K562 (cell line): Measurements from ENCODE around the gene COL15A1. TPM values are rescaled to one million over a fixed set of nuclear protein-coding genes. Genes with fewer than 3 reads are reported as not detected.

Experiments
- ATAC-seq: fragments of 200-7000 bp; cut with Tn5 transposase; 3 replicates; pipeline ENCODE4 v1.9.1; 2020; ENCODE audit warnings: moderate library complexity
- BruUV-seq: library from RNA; stranded (reverse); fragments of 400-500 nt; replicated peaks from 2 replicates; lab custom pipeline; 2021; lab: Mats Ljungman, UMichigan
- CTCF ChIA-PET: fragments of 300-600 bp; formaldehyde crosslinking; extraction: SDS; loops from one replicate; lab custom pipeline; 2021; ENCODE audit warnings: low intra/inter-chr PET ratio; lab: Yijun Ruan, JAX
- POLR2A ChIA-PET: fragments of 300-600, 350-650 bp; sonication (Branson Sonifier 250); formaldehyde crosslinking; extraction: SDS; loops from one replicate; lab custom pipeline; 2021; ENCODE audit warnings: antibody characterized with exemption, inconsistent platforms; lab: Yijun Ruan, JAX
- DNase-seq, 4 experiments: peaks; one replicate each; pipeline versions ENCODE4 v3.0.0 to v3.0.0-alpha.2; 2011 to 2018; ENCODE audit warnings: low spot score in 3 of 4, mixed read lengths in 3 of 4; ENCODE audit errors: extremely low read depth in 1 of 4
- FAIRE-seq: peaks from 2 replicates; lab custom pipeline; 2011; peaks lifted over from hg19 to GRCh38; lab: Jason Lieb, UNC
- H2AFZ ChIP-seq: 2 replicates; pipeline ENCODE4 v1.6.0; 2011; ENCODE audit warnings: low read depth, low read length, control low read depth, inconsistent platforms
- H3K27ac ChIP-seq: fragments of 200-600 bp; 3 replicates; pipeline ENCODE4 v1.8.0; 2011; ENCODE audit warnings: low read depth, mild to moderate bottlenecking, control low read depth, inconsistent platforms, low read length, moderate library complexity, mixed read lengths; ENCODE audit errors: extremely low read depth
- H3K27me3 ChIP-seq, 2 experiments: fragments of 300-600 bp in 1 of 2; 2 replicates in 1 of 2; 3 replicates in 1 of 2; pipeline versions ENCODE4 v1.6.0 to v1.8.0; 2011; ENCODE audit warnings: inconsistent platforms in 2 of 2, low read length in 2 of 2, mild to moderate bottlenecking in 1 of 2, mixed read lengths in 1 of 2, moderate library complexity in 1 of 2; ENCODE audit not compliant: control insufficient read depth in 2 of 2, insufficient read depth in 2 of 2
- H3K36me3 ChIP-seq: fragments of 300-600 bp; 3 replicates; pipeline ENCODE4 v1.8.0; 2011; ENCODE audit warnings: mild to moderate bottlenecking, low read length, inconsistent platforms; ENCODE audit not compliant: control insufficient read depth, insufficient read depth
- H3K4me1 ChIP-seq, 2 experiments: fragments of 200-600 bp in 1 of 2; replicated peaks in 1 of 2; 2 replicates in 1 of 2; 3 replicates in 1 of 2; pipeline versions ENCODE4 v1.5.1 to v1.8.0; 2011; ENCODE audit warnings: inconsistent platforms in 2 of 2, low read length in 2 of 2, mild to moderate bottlenecking in 1 of 2, mixed read lengths in 1 of 2, moderate library complexity in 1 of 2; ENCODE audit not compliant: control insufficient read depth in 2 of 2, insufficient read depth in 2 of 2
- H3K4me2 ChIP-seq: 2 replicates; pipeline ENCODE4 v1.6.1; 2011; ENCODE audit warnings: low read length, control low read depth, inconsistent platforms, mixed read lengths; ENCODE audit not compliant: insufficient read depth
- H3K4me3 ChIP-seq: fragments of 200-600 bp; sonication (generic), shearing (Covaris generic); 2 replicates; pipeline ENCODE4 v1.5.1; 2016; ENCODE audit warnings: control low read depth, inconsistent platforms
- H3K79me2 ChIP-seq: fragments of 200-600 bp; 3 replicates; pipeline ENCODE4 v1.8.0; 2011; ENCODE audit warnings: low read length, inconsistent platforms; ENCODE audit not compliant: control insufficient read depth, insufficient read depth
- H3K9ac ChIP-seq, 2 experiments: 2 replicates each; pipeline versions ENCODE4 v1.6.0 to v1.6.1; 2011; ENCODE audit warnings: low read depth in 2 of 2, low read length in 2 of 2, control low read depth in 1 of 2, inconsistent platforms in 1 of 2, mild to moderate bottlenecking in 1 of 2, mixed read lengths in 1 of 2; ENCODE audit not compliant: insufficient read depth in 1 of 2
- H3K9me1 ChIP-seq: one replicate; pipeline ENCODE4 v1.6.0; 2011; ENCODE audit warnings: inconsistent platforms, mild to moderate bottlenecking, low read length, moderate library complexity; ENCODE audit not compliant: control insufficient read depth, insufficient read depth
- H3K9me3 ChIP-seq: replicated peaks from 2 replicates; pipeline ENCODE4 v1.5.1; 2011; ENCODE audit warnings: low read depth, low read length, inconsistent platforms; ENCODE audit not compliant: control insufficient read depth, insufficient read depth
- H4K20me1 ChIP-seq: replicated peaks from 2 replicates; pipeline ENCODE4 v1.6.1; 2011; ENCODE audit warnings: low read length, inconsistent platforms, mixed read lengths; ENCODE audit not compliant: control insufficient read depth, insufficient read depth
- CBFA2T3 ChIP-seq: fragments of 450-650 bp; IDR thresholded peaks from 2 replicates; pipeline ENCODE4 v1.6.1; 2017
- HNRNPK ChIP-seq: fragments of 200-400 bp; formaldehyde crosslinking; IDR thresholded peaks from one replicate; pipeline ENCODE4 v1.6.1; 2018; ENCODE audit warnings: mild to moderate bottlenecking, low read depth, low read length; ENCODE audit not compliant: poor library complexity, severe bottlenecking
- KAT8 ChIP-seq: fragments of 450-650 bp; IDR thresholded peaks from 2 replicates; pipeline ENCODE4 v1.6.1; 2016; ENCODE audit warnings: low read depth, mild to moderate bottlenecking
- KLF1 ChIP-seq: fragments of 450-650 bp; IDR thresholded peaks from 2 replicates; pipeline ENCODE4 v1.6.1; 2016; ENCODE audit warnings: missing genetic modification characterization, missing compliant biosample characterization
- LCOR ChIP-seq: sonication (generic); formaldehyde crosslinking; IDR thresholded peaks from 2 replicates; pipeline ENCODE4 v1.8.0; 2022; ENCODE audit warnings: mild to moderate bottlenecking, missing genetic modification reagents
- MECOM ChIP-seq: fragments of 250-450 bp; sonication (Bioruptor Pico); IDR thresholded peaks from 2 replicates; pipeline ENCODE4 v1.8.0; 2022; ENCODE audit warnings: inconsistent platforms
- NEUROD1 ChIP-seq: fragments of 150-350 bp; IDR thresholded peaks from 2 replicates; pipeline ENCODE4 v1.6.1; 2014; ENCODE audit warnings: borderline replicate concordance, low read length, low read depth; ENCODE audit not compliant: partially characterized antibody
- NRF1 ChIP-seq, 2 experiments: fragments of 450-650 bp; IDR thresholded peaks in 1 of 2; conservative IDR thresholded peaks in 1 of 2; 2 replicates each; pipeline ENCODE4 v1.6.1; 2014; ENCODE audit warnings: mild to moderate bottlenecking in 2 of 2
- PHF20 ChIP-seq: fragments of 450-650 bp; IDR thresholded peaks from 2 replicates; pipeline ENCODE4 v1.6.1; 2018; ENCODE audit not compliant: partially characterized antibody
- RBFOX2 ChIP-seq: fragments of 200-400 bp; formaldehyde crosslinking; IDR thresholded peaks from 2 replicates; pipeline ENCODE4 v1.6.1; 2017; ENCODE audit warnings: low read depth, mild to moderate bottlenecking, low read length, moderate library complexity
- TCFL5 ChIP-seq: fragments of 250-450 bp; sonication (Bioruptor Pico); conservative IDR thresholded peaks from 2 replicates; pipeline ENCODE4 v1.6.1; 2021; ENCODE audit warnings: mild to moderate bottlenecking, moderate library complexity, matching md5 sums
- U2AF1 ChIP-seq: fragments of 200-400 bp; formaldehyde crosslinking; optimal IDR thresholded peaks from 2 replicates; pipeline ENCODE3; 2017; ENCODE audit warnings: mild to moderate bottlenecking, low read depth, low read length, moderate library complexity
- YBX1 ChIP-seq: fragments of 450-650 bp; IDR thresholded peaks from 2 replicates; pipeline ENCODE4 v1.7.1; 2016; ENCODE audit warnings: mild to moderate bottlenecking
- WGBS: fragments of 100-300 bp; shearing (Covaris generic); methylation state at CpG from one replicate; pipeline ENCODE4 v1.1.6; 2016; ENCODE audit warnings: low coverage, mixed read lengths; ENCODE audit not compliant: insufficient coverage; ENCODE audit errors: missing lambda C conversion rate; 5-methylcytosine and 5-hydroxymethylcytosine counted together
- in situ Hi-C: fragments of 300-500 bp; cut with MboI; formaldehyde crosslinking; loops from 4 replicates; pipeline ENCODE4 v1.15.0; 2018; ENCODE audit warnings: inconsistent platforms, mixed read lengths
- intact Hi-C: fragments of 100-400 bp; cut with micrococcal nuclease; formaldehyde crosslinking; loops from 2 replicates; pipeline ENCODE4 v1.14.2; 2022
- polyA plus RNA-seq, 8 experiments: library from polyadenylated mRNA; depleted of rRNA in 4 of 8; stranded (reverse) in 5 of 8; unstranded in 3 of 8; fragments of >200 nt; fragmentation: Nextera tagmentation in 2 of 8; fragmentation: Illumina TruSeq in 1 of 8; extraction: Ambion mirVana in 2 of 8; extraction: Trizol in 1 of 8; gene quantifications; 2 replicates each; pipeline versions ENCODE4 v1.2.1 to v1.2.3, GENCODE V29; 2011 to 2014; ENCODE audit warnings: inconsistent platforms in 1 of 8, missing spikeins in 1 of 8
- total RNA-seq, 7 experiments: library from RNA; depleted of rRNA in 6 of 7; stranded (reverse); fragments of >200 nt in 6 of 7; fragmentation: Illumina TruSeq in 2 of 7; extraction: Trizol in 2 of 7; gene quantifications; 2 replicates each; pipeline versions ENCODE4 v1.2.1 to v1.2.3, GENCODE V29; 2011 to 2021; ENCODE audit warnings: low replicate concordance in 1 of 7
- TF ChIP-seq, protein P1 (sequence below): sonication (generic); formaldehyde crosslinking; IDR thresholded peaks from 2 replicates; pipeline ENCODE4 v1.8.0; 2022; ENCODE audit warnings: mild to moderate bottlenecking, missing genetic modification reagents
- TF ChIP-seq, protein P2 (sequence below): fragments of 250-450 bp; sonication (Bioruptor Pico); IDR thresholded peaks from 2 replicates; pipeline ENCODE4 v1.4.0; 2020; ENCODE audit warnings: mild to moderate bottlenecking

The COL15A1 gene
- total and polyA plus RNA-seq, 9 of the 15 experiments (the other 6 are each of a cell fraction or from before 2014, with no cell fraction given), result 0.46 to 5.1 (median 2.6) TPM

DNA sequence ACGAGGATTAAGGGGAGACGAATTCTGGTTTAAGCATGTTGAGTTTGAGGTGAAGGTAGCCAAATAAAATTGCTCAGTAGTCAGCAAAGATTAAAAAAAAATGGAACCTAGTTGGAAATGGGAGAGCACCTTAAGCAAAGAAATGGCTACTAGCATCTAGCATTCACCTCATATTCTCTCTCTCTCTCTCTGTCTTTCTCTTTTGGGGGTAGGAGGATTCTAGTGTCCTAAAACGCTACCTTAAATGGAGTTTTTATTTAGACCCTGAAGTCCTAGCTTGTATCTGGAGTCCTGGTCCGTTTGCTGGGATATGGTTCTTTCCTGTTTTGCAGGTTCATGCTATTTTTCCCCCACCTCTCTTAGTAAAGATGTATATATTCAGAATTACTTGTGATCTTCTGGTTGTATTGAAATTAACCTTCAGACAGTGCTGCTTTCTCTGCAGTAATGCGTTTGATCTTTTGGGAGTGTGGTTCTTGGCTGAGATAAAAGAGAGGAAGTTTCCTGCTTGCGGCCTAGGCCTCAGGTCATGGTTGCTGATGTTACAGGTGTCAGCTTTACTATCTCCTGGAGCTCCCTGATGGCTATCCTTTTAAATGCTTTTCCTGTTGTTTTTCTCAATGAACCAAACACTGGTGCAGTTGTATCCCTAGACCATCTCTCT, 169.2 kb downstream of the COL15A1 start:
- H4K20me1 ChIP-seq, result peaks cover 23% of the 10 kb centered on the region
- H3K9me3 ChIP-seq, result no peaks in the 10 kb centered on the region
- no TSS peak for BruUV-seq
- no peaks in the 10 kb centered on the region for H3K9me1 ChIP-seq
- in situ Hi-C loops, result no loop called here
- H3K79me2 ChIP-seq, result peaks cover 99% of the 10 kb centered on the region
- peak; percentile 59 for FAIRE-seq
- peaks cover 4 to 48% of the 10 kb centered on the region in 2 experiments; a peak in 4 of 5 replicates for H3K4me1 ChIP-seq
- H3K27ac ChIP-seq, result peak overlapping the region; percentile 7; the same call in 1 of the 3 replicates
- intact Hi-C loops, result no loop called here
- peak; percentile 60 for ATAC-seq
- no peaks in the 10 kb centered on the region for H3K27me3 ChIP-seq
- 16% methylated on average over 6 of the region's 6 CpGs for WGBS
- no peak overlapping the region for H3K9ac ChIP-seq
- ChIA-PET POLR2A (interaction anchor here (0.6 to 1.6 kb wide), 7 partner anchors 11 to 112 kb away, joined by 3 to 5 read pairs (median 3); no protein-coding TSS in a partner anchor), CTCF (no interaction called here)
- no peak for DNase-seq
- H3K4me3 ChIP-seq, result no peak overlapping the region
- H3K36me3 ChIP-seq, result peaks cover 21% of the 10 kb centered on the region; the same call in 2 of the 3 replicates
- H2AFZ ChIP-seq, result no peak overlapping the region
- H3K4me2 ChIP-seq, result no peak overlapping the region; the same call in 1 of the 2 replicates
- TF ChIP-seq KLF1 (tag), result no peak
- no peak for TF ChIP-seq RBFOX2
- TF ChIP-seq NRF1 (conservative IDR thresholded peaks at IDR 0.05 in 1 of 2, IDR thresholded peaks at IDR 0.05 in 1 of 2), result no peak
- no peak for TF ChIP-seq CBFA2T3
- TF ChIP-seq, protein P1, sequence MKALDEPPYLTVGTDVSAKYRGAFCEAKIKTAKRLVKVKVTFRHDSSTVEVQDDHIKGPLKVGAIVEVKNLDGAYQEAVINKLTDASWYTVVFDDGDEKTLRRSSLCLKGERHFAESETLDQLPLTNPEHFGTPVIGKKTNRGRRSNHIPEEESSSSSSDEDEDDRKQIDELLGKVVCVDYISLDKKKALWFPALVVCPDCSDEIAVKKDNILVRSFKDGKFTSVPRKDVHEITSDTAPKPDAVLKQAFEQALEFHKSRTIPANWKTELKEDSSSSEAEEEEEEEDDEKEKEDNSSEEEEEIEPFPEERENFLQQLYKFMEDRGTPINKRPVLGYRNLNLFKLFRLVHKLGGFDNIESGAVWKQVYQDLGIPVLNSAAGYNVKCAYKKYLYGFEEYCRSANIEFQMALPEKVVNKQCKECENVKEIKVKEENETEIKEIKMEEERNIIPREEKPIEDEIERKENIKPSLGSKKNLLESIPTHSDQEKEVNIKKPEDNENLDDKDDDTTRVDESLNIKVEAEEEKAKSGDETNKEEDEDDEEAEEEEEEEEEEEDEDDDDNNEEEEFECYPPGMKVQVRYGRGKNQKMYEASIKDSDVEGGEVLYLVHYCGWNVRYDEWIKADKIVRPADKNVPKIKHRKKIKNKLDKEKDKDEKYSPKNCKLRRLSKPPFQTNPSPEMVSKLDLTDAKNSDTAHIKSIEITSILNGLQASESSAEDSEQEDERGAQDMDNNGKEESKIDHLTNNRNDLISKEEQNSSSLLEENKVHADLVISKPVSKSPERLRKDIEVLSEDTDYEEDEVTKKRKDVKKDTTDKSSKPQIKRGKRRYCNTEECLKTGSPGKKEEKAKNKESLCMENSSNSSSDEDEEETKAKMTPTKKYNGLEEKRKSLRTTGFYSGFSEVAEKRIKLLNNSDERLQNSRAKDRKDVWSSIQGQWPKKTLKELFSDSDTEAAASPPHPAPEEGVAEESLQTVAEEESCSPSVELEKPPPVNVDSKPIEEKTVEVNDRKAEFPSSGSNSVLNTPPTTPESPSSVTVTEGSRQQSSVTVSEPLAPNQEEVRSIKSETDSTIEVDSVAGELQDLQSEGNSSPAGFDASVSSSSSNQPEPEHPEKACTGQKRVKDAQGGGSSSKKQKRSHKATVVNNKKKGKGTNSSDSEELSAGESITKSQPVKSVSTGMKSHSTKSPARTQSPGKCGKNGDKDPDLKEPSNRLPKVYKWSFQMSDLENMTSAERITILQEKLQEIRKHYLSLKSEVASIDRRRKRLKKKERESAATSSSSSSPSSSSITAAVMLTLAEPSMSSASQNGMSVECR (CRISPR knock-in tag), result no peak
- no peak for TF ChIP-seq YBX1
- TF ChIP-seq HNRNPK, result no peak
- TF ChIP-seq, protein P2, sequence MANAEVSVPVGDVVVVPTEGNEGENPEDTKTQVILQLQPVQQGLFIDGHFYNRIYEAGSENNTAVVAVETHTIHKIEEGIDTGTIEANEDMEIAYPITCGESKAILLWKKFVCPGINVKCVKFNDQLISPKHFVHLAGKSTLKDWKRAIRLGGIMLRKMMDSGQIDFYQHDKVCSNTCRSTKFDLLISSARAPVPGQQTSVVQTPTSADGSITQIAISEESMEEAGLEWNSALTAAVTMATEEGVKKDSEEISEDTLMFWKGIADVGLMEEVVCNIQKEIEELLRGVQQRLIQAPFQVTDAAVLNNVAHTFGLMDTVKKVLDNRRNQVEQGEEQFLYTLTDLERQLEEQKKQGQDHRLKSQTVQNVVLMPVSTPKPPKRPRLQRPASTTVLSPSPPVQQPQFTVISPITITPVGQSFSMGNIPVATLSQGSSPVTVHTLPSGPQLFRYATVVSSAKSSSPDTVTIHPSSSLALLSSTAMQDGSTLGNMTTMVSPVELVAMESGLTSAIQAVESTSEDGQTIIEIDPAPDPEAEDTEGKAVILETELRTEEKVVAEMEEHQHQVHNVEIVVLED, result no peak
- TF ChIP-seq TCFL5 (CRISPR knock-in tag), result no peak
- no peak for TF ChIP-seq NEUROD1
- TF ChIP-seq MECOM (CRISPR knock-in tag), result peak; percentile 24; the same call in 1 of the 2 replicates
- TF ChIP-seq PHF20, result no peak
- no peak for TF ChIP-seq KAT8
- no peak for TF ChIP-seq LCOR (CRISPR knock-in tag)
- TF ChIP-seq U2AF1, result no peak
